GM18867 (cell line): ENCODE measurements around the gene LIPG.
"Not testable (repeated sequence)": the region's sequence is repeated elsewhere in the genome, so short reads cannot be mapped to it uniquely, and the experiment has no call there.

Experiments
- ATAC-seq: cut with Tn5 transposase; IDR thresholded peaks from one replicate; pipeline ENCODE4 v1.9.1; 2021; ENCODE audit warnings: mild to moderate bottlenecking, moderate library complexity; ENCODE audit not compliant: unreplicated experiment

Gene LIPG

GRCh38 chr18:49572611-49573345, 10.9 kb downstream of the LIPG start:
- no peak for ATAC-seq

GRCh38 chr18:49573835-49574234, 12.0 kb downstream of the LIPG start:
- no peak for ATAC-seq

- not testable (repeated sequence) for ATAC-seq
These were observed 17.2 kb downstream of the LIPG start for GRCh38 chr18:49579041-49579440.

- not testable (repeated sequence) for ATAC-seq
These were observed 17.7 kb downstream of the LIPG start for GRCh38 chr18:49579583-49579982.

- no peak for ATAC-seq
These were observed 18.4 kb downstream of the LIPG start for GRCh38 chr18:49580279-49580678.

- no peak for ATAC-seq
These were observed 19.5 kb downstream of the LIPG start for GRCh38 chr18:49581371-49581770.

GRCh38 chr18:49582579-49582978, 20.7 kb downstream of the LIPG start:
- ATAC-seq = no peak

- no peak for ATAC-seq
These were observed 22.5 kb downstream of the LIPG start for GRCh38 chr18:49584394-49584793.

- ATAC-seq = not testable (repeated sequence)
These were observed 23.1 kb downstream of the LIPG start for GRCh38 chr18:49584951-49585350.

- no peak for ATAC-seq
These were observed 24.2 kb downstream of the LIPG start for GRCh38 chr18:49585781-49586663.

GRCh38 chr18:49588171-49588570, 26.3 kb downstream of the LIPG start:
- ATAC-seq = no peak

- ATAC-seq = no peak
These were observed 27.1 kb downstream of the LIPG start for GRCh38 chr18:49588971-49589370.

GRCh38 chr18:49590608-49591007, 28.8 kb downstream of the LIPG start:
- no peak for ATAC-seq

- no peak for ATAC-seq
These were observed 29.4 kb downstream of the LIPG start for GRCh38 chr18:49591271-49591670.

- ATAC-seq = no peak
These were observed 29.9 kb downstream of the LIPG start for GRCh38 chr18:49591775-49592174.

GRCh38 chr18:49596687-49597086, 34.8 kb downstream of the LIPG start:
- ATAC-seq = no peak

GRCh38 chr18:49597157-49597931, 35.5 kb downstream of the LIPG start:
- ATAC-seq = no peak

GRCh38 chr18:49601211-49601610, 39.4 kb downstream of the LIPG start:
- no peak for ATAC-seq

GRCh38 chr18:49608366-49609255, 46.8 kb downstream of the LIPG start:
- no peak for ATAC-seq
